Stomach (tissue), 9 donors: ENCODE measurements around the gene YPEL3. TPM values are rescaled to one million over a fixed set of nuclear protein-coding genes. Genes with fewer than 3 reads are reported as not detected.

Source experiments
- DNase-seq, 2 donors: peaks; one replicate each; pipeline versions ENCODE4 v3.0.0 to v3.0.0-alpha.2; 2013 to 2019
- H3K27ac ChIP-seq, 5 donors: fragments of 200-600 bp in 4 of 5; sonication (generic) in 4 of 5; one replicate each; pipeline ENCODE4 v1.5.1; 2013 to 2019; ENCODE audit warnings: mild to moderate bottlenecking in 1 of 5, moderate library complexity in 1 of 5
- H3K27me3 ChIP-seq, 3 donors: fragments of 200-600 bp; sonication (generic); one replicate each; pipeline ENCODE4 v1.5.1; 2017 to 2019; ENCODE audit warnings: mixed run types in 1 of 3
- H3K36me3 ChIP-seq, 4 donors: fragments of 200-600 bp; sonication (generic); 1 replicate in 3 of 4; 2 replicates in 1 of 4; pipeline ENCODE4 v1.5.1; 2016 to 2019
- H3K4me1 ChIP-seq, 4 donors: fragments of 200-600 bp; sonication (generic); one replicate each; pipeline ENCODE4 v1.5.1; 2016 to 2019
- H3K4me3 ChIP-seq, 4 donors: fragments of 200-600 bp; sonication (generic) in 3 of 4; one replicate each; pipeline ENCODE4 v1.5.1; 2016 to 2019; ENCODE audit warnings: mild to moderate bottlenecking in 1 of 4
- H3K9me3 ChIP-seq, 4 donors: fragments of 200-600 bp; sonication (generic); one replicate each; pipeline ENCODE4 v1.5.1; 2016 to 2019
- CTCF ChIP-seq, 7 experiments: fragments of 450-650 bp in 4 of 7; fragments of 200-600 bp in 3 of 7; sonication (generic) in 3 of 7; IDR thresholded peaks; one replicate each; pipeline ENCODE4 v1.5.1; 2016 to 2019; ENCODE audit warnings: antibody characterized with exemption in 7 of 7, control low read depth in 2 of 7, mild to moderate bottlenecking in 1 of 7
- EP300 ChIP-seq: sonication (generic); formaldehyde crosslinking; IDR thresholded peaks from one replicate; pipeline ENCODE4 v1.6.1; 2017; ENCODE audit warnings: antibody characterized with exemption
- POLR2A ChIP-seq, 4 donors: fragments of 450-650 bp; IDR thresholded peaks; one replicate each; pipeline ENCODE4 v1.6.1; 2016; ENCODE audit warnings: antibody characterized with exemption in 4 of 4, control low read depth in 2 of 4, mild to moderate bottlenecking in 1 of 4, moderate library complexity in 1 of 4
- POLR2AphosphoS5 ChIP-seq, 3 donors: sonication (generic); formaldehyde crosslinking; IDR thresholded peaks; one replicate each; pipeline ENCODE4 v1.6.1; 2016; ENCODE audit warnings: antibody characterized with exemption in 3 of 3
- WGBS, 5 donors: extraction: QIAGEN DNeasy Blood & Tissue Kit in 3 of 5; methylation state at CpG; one replicate each; pipeline versions ENCODE4 v1.1.5 to v1.1.7; 2013 to 2018; 5-methylcytosine and 5-hydroxymethylcytosine counted together
- intact Hi-C: fragments of 100-400 bp; cut with DNase I; formaldehyde crosslinking; loops from one replicate; pipeline ENCODE4 v1.15.1; 2023; ENCODE audit warnings: low total_unique reads
- polyA plus RNA-seq, 3 donors: library from polyadenylated mRNA; stranded (reverse); fragments of 200-250 nt; gene quantifications; one replicate each; pipeline ENCODE4 v1.2.3, GENCODE V29; 2013
- total RNA-seq, 5 donors: library from RNA; depleted of rRNA; stranded (reverse); fragments of >200 nt; gene quantifications; one replicate each; pipeline versions ENCODE4 v1.1.0 to v1.2.3, GENCODE V29; 2014 to 2016
- donor health status: healthy with polysubstance abuse.
- donor health status: Bipolar disorder and iron deficiency.
- donor health status: healthy.

Gene YPEL3
- total and polyA plus RNA-seq, 8 donors, result 13.9 to 162 (median 78.4) TPM

DNA sequence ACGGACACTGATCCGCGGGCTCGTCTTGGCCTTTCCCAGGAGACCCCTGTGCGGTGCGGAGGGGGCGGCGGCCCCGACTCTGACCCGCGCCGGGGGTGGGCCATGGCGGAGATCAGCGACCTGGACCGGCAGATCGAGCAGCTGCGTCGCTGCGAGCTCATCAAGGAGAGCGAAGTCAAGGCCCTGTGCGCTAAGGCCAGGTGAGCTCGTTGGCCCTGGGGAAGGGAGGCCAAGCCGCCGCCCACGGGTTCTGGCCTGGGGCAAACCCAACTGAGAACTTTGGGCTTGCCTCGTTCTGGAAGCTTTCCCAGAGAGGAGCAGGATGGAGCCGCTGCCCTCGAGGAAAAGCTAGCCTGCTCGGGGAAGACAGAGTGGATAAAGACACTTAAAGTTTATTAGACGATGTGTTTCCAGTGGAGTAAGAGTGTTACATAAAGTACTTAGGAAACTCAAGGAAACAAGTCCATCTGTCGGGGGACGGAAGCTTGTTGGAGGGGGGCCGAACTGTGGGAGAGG, 19.7 kb downstream of the YPEL3 start:
- intact Hi-C loops, result no loop called here
- Histone ChIP-seq H3K27ac (peak overlapping the region; percentile 73 to 97 (median 94)), H3K4me1 (peaks cover 24 to 64% (median 51%) of the 10 kb centered on the region in 4 donors), H3K27me3 (no peaks in the 10 kb centered on the region), H3K4me3 (peak overlapping the region; percentile 78 to 98 (median 86)), H3K36me3 (peaks cover 45 to 64% (median 62%) of the 10 kb centered on the region in 4 donors), H3K9me3 (no peaks in the 10 kb centered on the region)
- DNase-seq, result peak in 1 of 2 donors; percentile 55
- WGBS, 5 donors, result 1 to 4% (median 2%) methylated on average over 12 to 33 of the region's 33 CpGs
- TF ChIP-seq POLR2AphosphoS5 (IDR thresholded peaks at IDR 0.05), result no peak
- TF ChIP-seq POLR2A (IDR thresholded peaks at IDR 0.05), result no peak
- TF ChIP-seq EP300, result no peak
- TF ChIP-seq CTCF (IDR thresholded peaks at IDR 0.05), result no peak

DNA sequence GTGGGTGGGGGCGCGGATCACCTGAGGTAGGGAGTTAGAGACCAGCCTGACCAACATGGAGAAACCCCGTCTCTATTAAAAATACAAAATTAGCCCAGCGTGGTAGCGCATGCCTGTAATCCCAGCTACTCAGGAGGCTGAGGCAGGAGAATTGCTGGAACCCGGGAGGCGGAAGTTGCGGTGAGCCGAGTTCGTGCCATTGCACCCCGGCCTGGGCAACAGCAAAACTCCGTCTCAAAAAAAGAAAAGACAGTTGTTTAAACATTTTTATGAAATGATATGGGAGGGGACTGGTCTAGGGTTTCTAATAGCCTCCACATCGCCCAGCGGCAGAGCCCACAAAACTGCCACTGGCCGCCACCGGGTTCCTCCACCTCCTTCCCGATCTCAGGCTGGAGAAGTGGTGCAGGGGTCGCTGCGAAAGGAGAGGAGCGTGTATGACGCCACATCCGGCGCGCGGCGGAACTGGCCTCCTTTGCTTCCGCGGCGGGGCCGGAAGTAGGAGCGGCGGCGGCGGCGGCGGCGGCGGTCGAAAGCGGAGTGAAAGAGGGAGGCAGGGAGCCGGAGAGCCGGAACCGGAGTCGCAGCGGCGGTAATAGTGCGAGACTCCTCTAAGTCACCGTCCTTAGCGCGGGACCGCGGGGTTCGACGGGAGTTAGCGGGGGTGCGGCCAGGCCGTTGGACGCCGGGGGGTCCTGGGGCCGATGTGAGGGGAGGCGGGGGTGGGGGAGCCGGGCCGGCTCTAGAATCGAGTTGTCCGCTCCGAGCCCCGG, 20.3 kb downstream of the YPEL3 start, which contains the start of gene PPP4C:
PPP4C (plus strand) TSS at position 492 of the 773 bp plus-strand sequence. CDS start 384 bp downstream, outside the sequence.
- intact Hi-C loops, result no loop called here
- peak within 1 kb of the TSS; percentile 73 to 97 (median 94) for H3K27ac ChIP-seq
- H3K27me3 ChIP-seq, result no peaks in the 10 kb centered on the region
- H3K36me3 ChIP-seq, result peaks cover 45 to 64% (median 62%) of the 10 kb centered on the region in 4 donors
- H3K9me3 ChIP-seq, result no peaks in the 10 kb centered on the region
- DNase-seq, result peak; percentile 95 to 98
- peak within 1 kb of the TSS; percentile 78 to 98 (median 86) for H3K4me3 ChIP-seq
- H3K4me1 ChIP-seq, result peaks cover 23 to 64% (median 48%) of the 10 kb centered on the region in 4 donors
- no peak for TF ChIP-seq CTCF (IDR thresholded peaks at IDR 0.05)
- TF ChIP-seq EP300, result no peak
- peak; percentile 72 to 98 (median 96) for TF ChIP-seq POLR2AphosphoS5 (IDR thresholded peaks at IDR 0.05)
- peak in 2 of 4 donors; percentile 72 to 82 for TF ChIP-seq POLR2A (IDR thresholded peaks at IDR 0.05)
- 1% methylated on average over 47 to 67 of the region's 67 CpGs for WGBS, 5 donors

DNA sequence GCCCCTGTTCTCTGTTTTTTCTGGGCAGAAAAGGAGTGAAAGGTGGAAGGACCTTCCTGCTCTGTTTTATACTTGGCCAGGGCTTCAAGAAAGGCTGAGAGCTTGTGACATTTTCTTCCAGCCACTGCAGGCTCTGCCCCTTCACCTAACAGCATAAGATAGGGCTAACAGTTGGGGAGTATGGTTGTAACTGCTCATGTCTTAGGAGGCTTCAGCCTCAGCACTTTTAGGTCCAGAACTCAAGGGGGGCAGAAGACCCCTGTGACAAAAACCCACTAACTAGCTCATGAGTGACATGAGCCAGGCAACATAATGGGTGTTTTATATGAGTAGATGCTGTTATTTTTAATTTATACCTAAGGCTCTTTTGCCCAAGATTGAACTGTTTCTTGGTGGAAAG, 25.5 kb downstream of the YPEL3 start:
- intact Hi-C loops, result no loop called here
- peaks cover 62 to 72% (median 68%) of the 10 kb centered on the region in 4 donors for H3K36me3 ChIP-seq
- H3K4me3 ChIP-seq, result peak overlapping the region in 1 of 4 donors; percentile 75
- H3K4me1 ChIP-seq, result peaks cover 38 to 67% (median 54%) of the 10 kb centered on the region in 4 donors
- peak overlapping the region in 3 of 5 donors; percentile 14 to 98 (median 93) for H3K27ac ChIP-seq
- TF ChIP-seq EP300, result no peak
- TF ChIP-seq POLR2A (IDR thresholded peaks at IDR 0.05), result no peak
- no peak for TF ChIP-seq POLR2AphosphoS5 (IDR thresholded peaks at IDR 0.05)
- no peak for TF ChIP-seq CTCF (IDR thresholded peaks at IDR 0.05)
- no peak for DNase-seq
- no peaks in the 10 kb centered on the region for H3K9me3 ChIP-seq
- no peaks in the 10 kb centered on the region for H3K27me3 ChIP-seq

- TF ChIP-seq POLR2A (IDR thresholded peaks at IDR 0.05) (no peak), EP300 (no peak), POLR2AphosphoS5 (IDR thresholded peaks at IDR 0.05) (no peak), CTCF (IDR thresholded peaks at IDR 0.05) (no peak)
- Histone ChIP-seq H3K4me3 (peak overlapping the region in 2 of 4 donors; percentile 25 to 75), H3K27ac (peak overlapping the region in 4 of 5 donors; percentile 14 to 98 (median 61)), H3K9me3 (no peaks in the 10 kb centered on the region), H3K36me3 (peaks cover 62 to 72% (median 68%) of the 10 kb centered on the region in 4 donors), H3K4me1 (peaks cover 34 to 60% (median 48%) of the 10 kb centered on the region in 4 donors), H3K27me3 (no peaks in the 10 kb centered on the region)
- WGBS, 5 donors, result 70 to 76% (median 75%) methylated on average over 30 to 31 of the region's 31 CpGs
- intact Hi-C loops, result no loop called here
- DNase-seq, result peak in 1 of 2 donors; percentile 21
These were observed 26.2 kb downstream of the YPEL3 start for GRCh38 chr16:30069611-30070462.
